Fibroblast of the conjunctiva (primary cell): ENCODE measurements around the gene PPP1R16B.
"Not testable (repeated sequence)": the region's sequence is repeated elsewhere in the genome, so short reads cannot be mapped to it uniquely, and the experiment has no call there.

Source experiments
- DNase-seq: peaks from one replicate; pipeline ENCODE4 v3.0.0-alpha.2; 2010; ENCODE audit warnings: low read depth

The PPP1R16B gene

DNA sequence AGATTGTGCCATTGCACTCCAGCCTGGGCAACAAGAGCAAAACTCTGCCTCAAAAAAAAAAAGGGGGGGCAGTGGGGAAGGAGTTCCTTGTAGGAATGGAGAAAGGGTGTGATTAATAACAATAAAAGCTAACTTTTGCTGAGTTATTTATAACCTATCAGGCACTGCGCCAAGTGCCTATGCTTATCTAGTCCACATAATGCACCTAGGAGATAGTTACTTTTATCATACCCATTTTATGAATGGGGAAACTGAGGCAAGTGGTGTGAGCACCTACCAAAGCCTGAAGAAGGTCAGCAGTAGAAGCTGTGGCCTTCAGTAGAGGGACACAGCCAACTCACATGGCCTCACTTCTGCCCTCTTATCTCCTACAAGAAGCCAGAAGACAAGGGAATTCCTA is 13.6 kb upstream of the PPP1R16B start:
- DNase-seq, result no peak

DNA sequence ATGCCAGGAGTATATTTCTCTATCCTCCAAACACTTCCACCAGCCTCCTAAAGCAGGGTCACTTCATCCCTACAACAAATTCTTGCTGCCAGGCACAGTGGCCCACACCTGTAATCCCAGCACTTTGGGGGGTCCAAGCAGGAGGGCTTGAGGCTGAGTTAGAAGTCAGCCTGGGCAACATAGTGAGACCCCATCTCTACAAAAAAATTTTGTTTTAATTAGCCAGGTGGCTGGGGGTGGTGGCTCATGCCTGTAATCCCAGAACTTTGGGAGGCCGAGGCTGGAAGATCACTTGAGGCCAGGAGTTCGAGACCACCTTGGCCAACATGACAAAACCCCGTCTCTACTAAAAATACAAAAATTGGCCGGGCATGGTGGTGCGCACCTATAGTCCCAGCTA is 11.4 kb upstream of the PPP1R16B start:
- DNase-seq, result not testable (repeated sequence)

DNA sequence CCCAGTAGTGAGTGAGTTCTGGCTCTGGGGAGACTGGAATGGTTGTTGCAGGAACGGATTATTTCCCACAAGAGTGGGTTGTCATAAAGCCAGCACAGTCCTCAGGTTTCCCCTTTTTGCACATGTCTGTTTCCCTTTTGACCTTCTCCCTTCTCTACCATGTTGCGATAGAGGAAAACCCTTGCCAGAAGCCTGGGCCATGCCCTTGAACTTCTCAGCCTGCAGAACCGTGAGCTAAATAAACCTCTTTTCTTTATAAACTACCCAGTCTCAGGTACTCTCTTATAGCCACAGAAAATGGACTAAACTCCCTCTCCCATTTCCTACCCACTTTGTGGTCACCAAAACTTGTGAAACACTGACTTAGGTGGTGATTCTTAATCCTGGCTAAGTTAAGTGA is 7.2 kb upstream of the PPP1R16B start:
- no peak for DNase-seq

DNA sequence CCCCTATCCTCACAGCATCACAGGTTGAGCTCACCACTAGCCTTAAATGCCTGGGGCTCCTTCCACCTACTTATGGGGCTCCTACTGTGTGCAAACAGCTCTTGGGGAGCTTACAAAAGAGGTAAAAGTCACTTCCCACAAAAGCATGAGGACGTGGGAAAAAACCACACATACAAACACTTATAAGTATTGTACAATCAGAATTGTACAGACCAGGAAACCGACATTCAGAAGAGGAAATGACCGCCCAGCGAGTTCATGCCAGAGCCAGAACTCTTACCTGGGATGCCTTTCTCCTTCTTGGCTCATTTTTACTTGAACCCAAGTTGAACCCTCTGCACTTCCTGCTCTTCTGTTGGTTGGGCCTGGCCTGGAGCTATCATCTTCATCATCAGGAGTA is 6.3 kb upstream of the PPP1R16B start:
- DNase-seq, result no peak

DNA sequence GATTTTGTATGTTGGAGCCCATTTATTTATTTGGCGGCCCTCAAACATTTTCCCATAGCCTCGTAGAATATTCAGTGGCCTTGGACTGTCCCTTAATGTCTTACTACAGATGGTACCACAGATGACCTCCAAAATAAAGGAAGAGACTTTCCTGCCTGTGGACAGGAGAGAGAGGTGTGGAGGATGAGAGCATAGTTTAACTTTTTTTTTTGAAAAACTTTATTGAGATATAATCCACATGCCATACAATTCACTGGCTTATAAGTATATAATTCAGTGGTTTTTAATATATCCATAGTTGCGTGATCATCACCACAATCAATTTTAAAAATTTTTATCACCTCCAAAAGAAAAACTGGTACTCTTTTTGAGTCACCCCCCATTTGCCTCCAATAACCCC is 4.6 kb upstream of the PPP1R16B start:
- DNase-seq, result no peak

DNA sequence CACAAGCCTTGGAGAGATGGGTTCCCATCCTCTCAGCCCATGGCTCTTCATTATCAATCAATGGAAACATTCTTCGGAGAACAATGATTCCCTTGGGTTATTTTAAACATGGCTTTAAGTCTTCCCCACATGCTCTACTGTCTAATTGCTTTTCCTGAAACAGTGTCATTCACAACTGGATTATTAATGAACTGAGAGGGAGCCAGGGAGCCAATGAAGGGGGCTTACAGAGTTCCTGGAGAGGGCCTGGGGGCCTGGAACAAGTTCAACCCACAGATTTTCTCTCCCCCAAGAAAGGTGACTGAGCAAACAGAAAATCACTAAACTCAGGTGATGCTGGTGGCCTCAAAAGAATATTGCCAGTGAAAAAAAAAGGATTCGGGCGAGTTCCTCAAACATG is 1.3 kb upstream of the PPP1R16B start:
- DNase-seq, result no peak

DNA sequence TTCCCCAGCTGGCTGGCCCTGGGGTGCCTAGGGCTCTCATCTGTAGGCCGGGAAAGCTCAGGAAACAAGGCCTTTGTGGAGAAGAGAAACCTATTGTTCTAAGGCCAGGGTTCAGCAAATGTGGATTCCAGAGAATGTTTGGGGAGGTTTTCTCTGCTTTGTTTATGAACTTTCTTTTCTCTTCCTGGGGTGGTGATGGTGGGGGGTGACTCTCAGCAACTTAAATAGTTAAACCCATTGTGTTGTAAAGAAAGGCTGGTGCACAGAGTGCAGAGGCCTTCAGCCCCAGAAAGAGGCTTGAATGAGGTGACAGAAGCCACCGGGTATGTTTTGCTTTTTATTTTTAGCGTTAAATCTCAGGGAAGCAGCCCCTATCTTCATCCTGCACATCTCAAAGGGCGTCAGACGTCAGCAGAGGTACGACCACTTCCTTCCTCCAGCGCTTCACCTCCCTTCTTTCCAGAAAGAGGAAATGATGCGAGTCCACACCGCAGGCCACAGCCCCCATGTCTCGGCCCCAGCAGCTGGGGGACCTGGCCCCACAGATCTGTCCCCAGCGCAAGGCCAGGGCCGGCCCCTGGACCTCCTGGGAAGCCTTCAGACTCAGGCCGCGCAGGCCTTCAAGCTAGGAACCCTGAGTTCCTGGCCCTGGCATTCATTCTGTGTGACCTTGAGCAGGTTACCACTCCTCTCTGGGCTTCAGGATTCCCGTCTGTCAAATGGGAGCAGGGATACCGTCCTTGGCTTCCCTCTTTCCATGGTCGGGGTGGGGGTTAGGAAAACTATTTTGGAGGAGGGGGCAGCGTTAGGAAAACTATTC is 605 bp upstream of the PPP1R16B start:
- no peak for DNase-seq

DNA sequence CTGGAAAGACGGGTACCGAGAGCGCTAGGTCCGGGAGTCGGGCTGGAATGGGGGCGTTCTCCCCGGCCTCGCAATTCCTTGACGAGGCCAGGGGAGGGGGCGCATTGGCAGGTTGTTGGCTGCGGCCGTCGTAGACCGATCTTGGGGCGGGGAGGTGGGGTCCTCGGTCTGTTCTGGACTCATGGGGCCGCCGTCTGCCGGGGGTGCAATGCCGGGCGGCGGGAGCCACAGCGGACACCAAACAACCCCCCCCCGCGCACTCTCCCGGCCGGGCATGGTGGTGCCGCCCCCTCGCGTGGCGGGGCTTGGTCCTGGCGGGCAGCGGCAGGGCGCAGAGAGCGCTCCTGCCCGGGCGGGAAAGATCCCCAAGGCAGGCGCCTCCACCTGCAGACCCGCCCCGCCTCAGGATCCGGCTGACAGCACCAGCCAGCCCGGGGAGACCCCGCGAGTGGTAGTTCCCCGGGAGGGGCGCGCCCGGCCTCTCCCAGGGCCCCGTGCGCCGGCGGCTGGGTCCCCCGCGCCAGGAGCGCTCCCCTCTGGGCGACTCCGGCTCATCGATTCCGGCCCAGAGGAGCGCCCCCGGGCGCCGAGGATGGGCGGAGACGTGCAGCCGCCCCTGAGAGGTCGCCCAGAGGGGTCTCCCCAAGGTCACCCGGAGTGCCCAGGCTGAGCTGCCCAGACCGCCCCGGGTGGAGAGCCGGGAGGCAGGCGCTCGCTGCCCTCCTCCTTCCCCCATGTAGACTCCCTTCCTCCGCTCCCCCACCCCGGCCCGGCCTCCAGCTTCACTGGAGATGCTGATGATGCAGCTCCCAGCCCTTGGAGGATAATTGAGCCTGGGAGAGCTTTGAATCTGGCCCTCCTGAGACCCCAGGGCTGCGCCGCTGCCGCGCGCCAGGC is 709 bp downstream of the PPP1R16B start:
- DNase-seq, result no peak

DNA sequence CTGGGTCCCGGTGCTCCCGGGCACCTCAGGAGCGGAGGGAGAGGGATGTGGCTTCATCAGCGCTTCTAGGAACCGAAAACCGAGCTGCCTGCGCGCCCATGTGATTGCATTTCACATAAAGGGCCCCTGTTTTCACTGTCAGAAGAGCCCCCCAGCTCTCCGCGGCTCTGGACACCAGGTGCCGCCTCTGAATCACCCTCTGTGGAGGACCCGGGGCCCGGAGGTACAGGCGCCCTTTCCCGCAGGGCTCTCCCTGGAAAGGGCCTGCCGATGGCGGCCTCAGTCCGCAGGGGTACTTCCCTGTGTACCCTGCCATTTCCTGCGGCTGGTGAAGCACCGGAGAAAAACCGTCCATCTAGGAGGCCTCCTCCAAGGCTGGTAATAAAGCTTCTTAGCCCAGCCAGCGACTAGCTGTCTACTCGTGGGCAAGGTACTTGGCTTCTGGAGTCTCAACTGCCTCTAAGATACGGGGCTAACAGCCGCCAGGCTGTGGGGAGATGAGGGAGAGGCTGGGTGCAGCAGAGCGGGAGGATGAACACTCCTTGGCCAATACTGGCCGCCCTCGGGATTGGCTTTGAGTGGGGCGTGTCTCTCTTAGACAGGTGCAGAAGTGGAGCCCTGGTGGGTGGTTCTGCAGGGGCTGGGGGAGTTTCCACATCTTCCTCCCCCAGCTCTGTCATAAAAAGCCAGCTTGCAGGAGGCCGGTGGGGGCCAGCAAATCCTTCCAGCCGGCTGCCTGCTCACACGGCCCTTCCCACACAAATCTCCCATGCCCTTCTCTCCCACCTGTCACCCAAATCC is 1.6 kb downstream of the PPP1R16B start:
- DNase-seq, result no peak

DNA sequence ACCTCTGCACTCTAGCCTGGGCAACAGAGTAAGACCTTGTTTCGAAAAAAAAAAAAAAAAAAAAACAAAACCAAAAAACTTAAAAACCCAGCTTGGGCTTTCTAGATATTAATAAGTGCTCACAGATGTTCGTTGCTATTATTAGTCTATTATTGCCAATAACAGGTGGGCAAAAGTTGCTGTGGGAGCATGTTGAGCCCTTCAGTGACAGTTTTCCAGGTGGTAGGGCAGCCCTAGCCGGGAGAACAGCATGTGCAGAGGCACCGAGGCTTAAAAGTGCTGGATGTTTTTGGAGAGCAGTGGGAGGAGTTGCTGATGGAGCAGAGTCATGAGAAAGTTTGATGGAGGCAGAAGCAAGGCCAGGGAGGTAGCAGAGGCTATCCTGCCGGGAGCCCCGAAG is 4.4 kb downstream of the PPP1R16B start:
- no peak for DNase-seq

DNA sequence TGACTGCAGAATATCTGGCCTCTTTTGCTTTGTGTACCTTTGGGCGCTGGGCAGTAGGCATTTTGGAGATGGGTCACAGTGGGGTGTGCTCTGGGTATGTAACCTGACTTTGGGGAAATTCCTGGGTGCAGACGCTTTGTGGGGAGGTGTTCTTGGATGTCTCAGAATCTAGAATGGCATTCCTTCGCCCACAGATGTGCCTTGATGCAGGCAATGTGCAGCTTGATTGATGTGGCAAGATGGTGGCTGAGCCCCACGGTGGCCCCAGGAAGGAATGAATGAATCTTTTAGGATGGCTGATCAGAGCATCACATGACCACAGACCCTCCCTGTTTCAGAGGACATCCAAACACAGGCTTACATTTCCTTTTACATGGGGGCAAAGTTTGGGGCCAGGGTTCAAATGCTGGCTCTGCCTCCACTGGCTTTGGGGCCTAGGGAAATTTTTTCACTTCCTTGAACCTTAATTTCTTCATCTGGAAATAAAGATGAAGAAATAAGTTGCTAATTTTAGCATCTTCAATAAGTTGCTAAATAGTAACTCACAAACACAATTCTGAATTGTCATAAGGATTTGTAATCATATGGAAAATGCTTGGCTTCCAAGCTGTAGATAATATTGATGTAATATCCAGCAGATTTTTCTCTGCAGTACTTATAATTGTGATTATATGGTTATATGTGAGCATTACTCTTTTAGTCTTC is 5.6 kb downstream of the PPP1R16B start:
- DNase-seq, result no peak

DNA sequence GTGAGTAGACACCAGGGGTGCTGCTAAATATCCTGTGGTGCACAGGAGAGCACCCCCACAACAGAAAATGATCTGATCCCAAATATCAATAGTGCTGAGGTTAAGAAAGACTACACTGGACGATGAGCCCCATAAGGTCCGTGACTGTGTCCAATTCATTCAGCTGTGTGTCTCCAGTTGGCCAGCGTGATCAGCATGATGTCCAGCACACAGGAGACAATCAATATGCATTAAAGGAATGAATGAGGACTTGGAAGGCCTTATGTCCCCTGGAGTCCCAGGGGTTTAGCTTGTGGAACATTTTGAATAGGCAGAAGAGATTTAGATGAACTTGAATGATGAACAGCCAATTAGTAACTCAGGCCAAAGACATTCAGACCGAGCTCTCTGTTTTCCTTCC is 6.3 kb downstream of the PPP1R16B start:
- DNase-seq, result no peak

DNA sequence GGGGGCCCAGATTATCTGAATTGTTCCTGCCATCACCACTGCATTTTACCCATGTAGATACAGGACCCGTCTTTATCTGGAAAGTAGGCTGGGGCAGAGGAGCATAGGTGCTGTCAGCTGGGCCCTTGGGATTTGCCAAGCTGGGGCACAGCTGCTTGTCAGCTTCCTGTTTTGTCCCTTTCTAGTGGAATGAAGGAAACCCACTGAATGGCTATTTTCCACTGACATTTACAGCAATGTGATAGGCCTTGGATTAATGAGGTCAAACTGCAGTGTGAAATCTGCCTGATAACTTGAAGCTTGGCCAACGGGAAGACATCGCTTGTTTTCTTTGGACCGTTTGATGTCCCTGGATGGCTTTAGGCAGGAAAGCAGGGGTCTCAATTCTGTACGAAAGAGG is 6.7 kb downstream of the PPP1R16B start:
- DNase-seq, result no peak

DNA sequence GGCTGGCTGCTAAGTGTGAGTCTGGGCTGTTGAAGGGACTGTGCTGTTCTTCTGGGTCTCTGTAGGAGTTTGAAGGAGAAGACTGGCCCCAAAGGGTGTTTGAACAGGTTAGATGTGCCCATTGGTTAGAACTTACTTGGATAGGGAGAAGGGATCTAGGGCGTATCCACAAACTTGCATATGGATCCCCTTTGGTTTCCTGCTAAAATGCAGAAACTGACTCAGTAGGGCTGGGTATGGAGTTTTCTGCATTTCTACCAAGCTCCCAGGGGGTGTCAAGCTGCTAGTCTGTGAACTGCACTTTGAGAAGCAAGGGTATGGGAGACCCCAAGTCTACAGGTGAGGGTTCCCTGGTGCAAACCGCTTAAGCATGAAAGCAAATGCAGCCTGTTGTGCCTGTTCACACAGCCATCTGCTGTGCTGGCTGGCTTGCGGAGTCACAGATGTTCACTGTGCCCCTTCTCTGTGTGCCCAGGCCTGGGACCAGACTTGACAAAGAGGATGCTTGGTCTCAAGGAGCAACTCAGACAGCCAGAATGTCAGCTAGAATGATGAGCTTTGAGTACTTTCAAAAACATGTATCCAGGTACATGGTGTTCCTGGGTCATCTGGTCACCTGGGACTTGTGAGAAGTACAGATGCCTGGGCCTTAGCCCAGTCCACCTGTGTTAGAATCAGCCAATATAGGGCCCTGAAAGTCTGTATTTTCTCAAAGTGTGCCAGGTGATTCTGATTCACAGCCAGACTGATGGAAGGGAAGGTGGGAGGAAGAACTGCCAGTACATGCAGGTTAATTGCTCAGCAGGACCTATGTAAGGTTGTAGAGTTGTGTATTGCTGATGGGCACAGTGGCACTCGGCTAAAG is 7.4 kb downstream of the PPP1R16B start:
- no peak for DNase-seq

DNA sequence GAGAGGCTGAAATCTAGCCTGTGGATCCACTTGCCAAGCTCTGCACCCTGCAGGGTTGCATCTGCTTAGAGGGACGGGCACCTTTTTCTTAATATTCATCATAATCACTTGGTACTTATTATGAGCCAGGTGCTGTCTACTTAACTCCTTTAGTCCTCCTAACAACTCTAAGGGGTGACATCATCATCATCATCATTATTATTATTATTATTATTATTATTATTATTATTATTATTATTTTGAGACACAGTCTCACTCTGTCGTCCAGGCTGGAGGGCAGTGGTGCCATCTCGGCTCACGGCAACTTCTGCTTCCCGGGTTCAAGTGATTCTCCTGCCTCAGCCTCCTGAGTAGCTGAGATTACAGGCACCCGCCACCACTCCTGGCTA is 8.1 kb downstream of the PPP1R16B start:
- DNase-seq, result not testable (repeated sequence)

DNA sequence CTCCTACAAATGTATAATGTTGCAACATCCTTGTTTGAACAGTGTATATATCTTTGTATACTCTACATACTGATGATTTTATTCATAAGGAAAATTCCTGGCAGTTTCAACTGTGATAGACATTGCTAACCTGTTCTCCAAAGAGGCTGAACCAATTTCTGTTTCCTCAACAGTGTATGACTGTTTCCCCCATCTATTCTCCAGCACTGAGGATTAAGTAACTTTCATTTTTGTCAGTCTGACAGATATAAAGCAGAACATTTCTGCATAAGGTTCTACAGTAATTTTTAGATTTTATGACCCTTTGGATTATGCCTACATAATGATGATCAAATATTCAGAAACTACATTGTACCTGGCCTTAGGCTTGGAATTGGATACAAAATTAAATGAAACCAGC is 9.9 kb downstream of the PPP1R16B start:
- no peak for DNase-seq

DNA sequence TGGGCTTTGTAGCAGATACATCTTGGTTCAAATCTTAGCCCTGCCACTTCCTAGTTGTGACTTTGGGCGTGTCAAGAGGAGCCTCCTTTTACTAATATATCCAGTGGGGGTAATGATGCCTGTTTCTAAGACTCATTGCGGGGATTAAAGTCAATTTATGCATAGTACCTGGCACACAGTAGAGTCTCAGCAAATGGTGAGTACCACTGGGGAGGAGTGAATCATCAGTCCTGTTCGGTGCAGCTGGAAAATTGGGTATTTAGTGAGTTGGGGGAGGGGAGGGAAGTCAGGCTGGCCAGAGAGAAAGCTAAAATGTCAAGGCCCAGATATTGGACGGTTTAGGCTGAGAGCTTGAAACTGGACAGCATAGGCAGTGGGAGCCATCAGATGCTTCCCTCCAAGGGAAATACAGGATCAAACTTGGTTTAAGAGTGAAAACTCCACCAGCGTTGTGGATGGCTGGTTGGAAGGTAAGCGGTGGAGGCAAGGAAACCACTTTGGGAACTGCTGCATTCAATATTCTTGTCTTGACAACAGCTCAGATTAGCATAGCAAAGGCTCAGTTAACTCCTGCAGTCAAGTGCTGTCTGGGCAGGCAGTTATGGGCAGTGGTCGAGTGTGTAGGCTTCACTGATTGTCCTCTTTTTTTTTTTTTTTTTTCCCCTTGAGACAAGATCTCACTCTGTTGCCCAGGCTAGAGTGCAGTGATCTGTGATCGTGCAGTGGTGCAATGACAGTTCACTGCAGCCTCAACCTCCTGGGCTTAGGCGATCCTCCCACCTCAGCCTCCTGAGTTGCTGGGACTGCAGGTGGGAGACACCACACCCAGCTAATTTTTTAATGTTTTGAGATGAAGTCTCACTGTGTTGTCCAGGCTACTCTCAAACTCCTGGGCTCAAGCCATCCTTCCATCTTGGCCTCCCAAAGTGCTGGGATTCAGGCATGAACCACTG is 12.9 kb downstream of the PPP1R16B start:
- no peak for DNase-seq

DNA sequence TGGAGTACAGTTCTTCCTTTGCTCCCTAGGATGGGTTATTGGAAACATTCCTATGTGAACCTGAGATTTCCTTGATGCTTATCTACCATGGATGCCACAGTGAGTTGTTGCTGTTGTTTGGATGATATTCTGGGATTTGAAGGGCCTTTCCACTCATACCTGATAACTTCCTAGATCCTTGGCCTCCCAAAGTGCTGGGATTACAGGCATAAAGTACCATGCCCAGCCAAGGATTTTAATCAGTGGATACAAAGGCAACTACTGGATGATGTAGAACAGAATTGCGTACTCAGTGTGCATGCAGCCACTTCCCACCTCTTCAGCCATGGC is 20.0 kb downstream of the PPP1R16B start:
- no peak for DNase-seq

DNA sequence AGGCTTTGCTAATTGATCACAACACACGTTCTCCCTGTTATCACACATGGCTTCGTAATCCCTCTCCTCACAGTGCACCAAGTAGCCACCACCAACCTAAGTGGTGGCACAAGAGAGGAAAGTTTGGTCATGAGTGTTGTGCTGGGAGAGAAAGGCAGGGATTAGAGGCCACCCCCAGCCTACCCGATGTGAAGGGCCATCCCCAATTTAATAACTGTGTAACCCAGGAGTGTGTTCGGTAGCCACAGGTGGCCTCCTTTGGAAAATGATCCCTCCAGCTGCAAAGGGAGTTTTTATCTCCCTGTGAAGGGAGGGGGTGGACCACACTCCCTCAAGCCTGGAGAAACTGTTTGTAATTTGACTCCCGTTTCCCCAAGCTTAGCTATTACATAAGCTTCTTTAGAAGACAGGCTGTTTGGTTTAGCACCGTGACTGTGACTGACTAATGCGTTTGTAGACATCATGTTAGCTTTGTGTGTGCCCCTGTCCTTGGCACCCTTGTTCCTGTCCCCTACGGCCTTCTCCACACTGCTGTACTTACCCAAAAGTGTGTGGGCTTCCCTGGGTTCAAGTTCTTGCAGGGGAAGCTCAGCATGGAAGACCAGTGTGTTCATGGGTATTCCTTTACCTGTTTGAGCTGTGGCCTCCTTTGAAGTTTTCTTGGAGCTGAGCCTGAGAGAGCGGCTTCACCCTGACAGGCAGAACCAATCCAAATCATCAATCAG is 20.6 kb downstream of the PPP1R16B start:
- DNase-seq, result no peak
